GM12801 (cell line): ENCODE results near the gene ATPAF1.

Source experiments
- CTCF ChIP-seq: IDR thresholded peaks from one replicate; pipeline ENCODE4 v1.5.1; 2011; ENCODE audit warnings: control low read depth; ENCODE audit not compliant: insufficient read length; ENCODE audit errors: extremely low read depth

Gene ATPAF1

GRCh38 chr1:46599059-46599970 lies 68.8 kb downstream of the ATPAF1 start:
- TF ChIP-seq CTCF = no peak

GRCh38 chr1:46596846-46597245 lies 71.3 kb downstream of the ATPAF1 start:
- TF ChIP-seq CTCF = no peak

GRCh38 chr1:46596036-46596435 lies 72.1 kb downstream of the ATPAF1 start:
- no peak for TF ChIP-seq CTCF

GRCh38 chr1:46595127-46595526 lies 73.0 kb downstream of the ATPAF1 start:
- TF ChIP-seq CTCF = no peak

GRCh38 chr1:46594063-46594462 lies 74.1 kb downstream of the ATPAF1 start:
- TF ChIP-seq CTCF = no peak

- no peak for TF ChIP-seq CTCF
Observed at GRCh38 chr1:46592823-46593222, 75.3 kb downstream of the ATPAF1 start.

- no peak for TF ChIP-seq CTCF
Observed at GRCh38 chr1:46589529-46589928, 78.6 kb downstream of the ATPAF1 start.
